WTC11 (cell line): ENCODE results near the gene CORO7. TPM values are rescaled to one million over a fixed set of nuclear protein-coding genes. Genes with fewer than 3 reads are reported as not detected.

Experiments used
- ATAC-seq: fragments of 200-7000 bp; cut with Tn5 transposase; 2 replicates; pipeline ENCODE4 v1.10.0; 2021; ENCODE audit warnings: mild to moderate bottlenecking, moderate library complexity
- CTCF ChIA-PET: fragments of 300-600 bp; sonication (Branson Sonifier 250); formaldehyde crosslinking; loops from one replicate; lab custom pipeline; 2021; ENCODE audit warnings: antibody characterized with exemption; lab: Charles Lee
- POLR2A ChIA-PET: fragments of 350-600 bp; sonication (Branson Sonifier 250); formaldehyde crosslinking; loops from one replicate; lab custom pipeline; 2021; ENCODE audit warnings: antibody characterized with exemption; lab: Charles Lee
- DNase-seq: peaks from one replicate; pipeline ENCODE4 v3.0.0; 2021; ENCODE audit warnings: low spot score
- H3K27ac Mint-ChIP-seq: 2 replicates; pipeline ENCODE4 v1.8.0; 2021; ENCODE audit warnings: mixed read lengths
- H3K27me3 Mint-ChIP-seq: 2 replicates; pipeline ENCODE4 v1.8.0; 2021; ENCODE audit warnings: low read depth, mild to moderate bottlenecking, moderate library complexity, mixed read lengths
- H3K36me3 Mint-ChIP-seq: 2 replicates; pipeline ENCODE4 v1.8.0; 2021; ENCODE audit warnings: mixed read lengths
- H3K4me1 Mint-ChIP-seq: 2 replicates; pipeline ENCODE4 v1.8.0; 2022; ENCODE audit warnings: mixed read lengths
- H3K4me3 Mint-ChIP-seq: 2 replicates; pipeline ENCODE4 v1.8.0; 2021; ENCODE audit warnings: mild to moderate bottlenecking, moderate library complexity, mixed read lengths
- H3K9me3 Mint-ChIP-seq: 2 replicates; pipeline ENCODE4 v1.8.0; 2021; ENCODE audit warnings: mixed read lengths
- ATF1 ChIP-seq: sonication (generic); formaldehyde crosslinking; IDR thresholded peaks from 2 replicates; pipeline ENCODE4 v1.8.1; 2023; ENCODE audit warnings: mild to moderate bottlenecking, moderate library complexity, missing genetic modification reagents
- CBFB ChIP-seq: sonication (generic); formaldehyde crosslinking; IDR thresholded peaks from 2 replicates; pipeline ENCODE4 v1.8.1; 2022; ENCODE audit warnings: mild to moderate bottlenecking, low read depth, missing genetic modification reagents
- CREB1 ChIP-seq: sonication (generic); formaldehyde crosslinking; IDR thresholded peaks from 2 replicates; pipeline ENCODE4 v1.8.0; 2023; ENCODE audit warnings: mild to moderate bottlenecking, missing genetic modification reagents
- CREM ChIP-seq: sonication (generic); formaldehyde crosslinking; IDR thresholded peaks from 2 replicates; pipeline ENCODE4 v1.8.1; 2022; ENCODE audit warnings: mild to moderate bottlenecking, missing genetic modification reagents, moderate library complexity
- ELF4 ChIP-seq: sonication (generic); formaldehyde crosslinking; IDR thresholded peaks from 2 replicates; pipeline ENCODE4 v1.8.1; 2022; ENCODE audit warnings: low read depth, mild to moderate bottlenecking, moderate library complexity, missing genetic modification reagents
- FOXJ3 ChIP-seq: sonication (generic); formaldehyde crosslinking; IDR thresholded peaks from 2 replicates; pipeline ENCODE4 v1.9.0; 2021; ENCODE audit warnings: missing genetic modification reagents, mild to moderate bottlenecking, borderline replicate concordance
- JUN ChIP-seq: sonication (generic); formaldehyde crosslinking; IDR thresholded peaks from 2 replicates; pipeline ENCODE4 v1.8.0; 2023; ENCODE audit warnings: mild to moderate bottlenecking, missing genetic modification reagents
- NFATC4 ChIP-seq: fragments of 250-450 bp; sonication (Bioruptor Pico); IDR thresholded peaks from 2 replicates; pipeline ENCODE4 v1.9.0; 2021; ENCODE audit warnings: mild to moderate bottlenecking
- NFYB ChIP-seq: sonication (generic); formaldehyde crosslinking; conservative IDR thresholded peaks from 2 replicates; pipeline ENCODE4 v1.8.0; 2022; ENCODE audit warnings: low read depth, missing genetic modification reagents
- PRRX2 ChIP-seq: fragments of 250-450 bp; sonication (Bioruptor Pico); IDR thresholded peaks from 2 replicates; pipeline ENCODE4 v1.8.0; 2021; ENCODE audit warnings: mild to moderate bottlenecking
- SMAD4 ChIP-seq: sonication (generic); formaldehyde crosslinking; IDR thresholded peaks from 2 replicates; pipeline ENCODE4 v1.8.0; 2022; ENCODE audit warnings: mild to moderate bottlenecking, missing genetic modification reagents
- TCF7 ChIP-seq: sonication (generic); formaldehyde crosslinking; IDR thresholded peaks from 2 replicates; pipeline ENCODE4 v1.8.0; 2022; ENCODE audit warnings: mild to moderate bottlenecking, low read depth, missing genetic modification reagents, moderate library complexity
- ZNF219 ChIP-seq: sonication (generic); formaldehyde crosslinking; IDR thresholded peaks from 2 replicates; pipeline ENCODE4 v1.8.0; 2023; ENCODE audit warnings: missing genetic modification reagents, mild to moderate bottlenecking, borderline replicate concordance
- total RNA-seq: library from RNA; stranded (reverse); gene quantifications from 3 replicates; pipeline ENCODE4 v1.2.3, GENCODE V29; 2021
- TF ChIP-seq, protein P1 (sequence below): sonication (generic); formaldehyde crosslinking; conservative IDR thresholded peaks from 2 replicates; pipeline ENCODE4 v1.8.1; 2023; ENCODE audit warnings: mild to moderate bottlenecking, low read depth, missing genetic modification reagents, moderate library complexity
- TF ChIP-seq, protein P2 (sequence below): sonication (generic); formaldehyde crosslinking; IDR thresholded peaks from 2 replicates; pipeline ENCODE4 v1.8.0; 2023; ENCODE audit warnings: missing genetic modification reagents, mild to moderate bottlenecking, borderline replicate concordance
- TF ChIP-seq, protein P3 (sequence below): sonication (generic); formaldehyde crosslinking; IDR thresholded peaks from 2 replicates; pipeline ENCODE4 v1.8.1; 2023; ENCODE audit warnings: mild to moderate bottlenecking, missing genetic modification reagents, moderate library complexity
- TF ChIP-seq, protein P4 (sequence below): fragments of 250-450 bp; sonication (Bioruptor Pico); conservative IDR thresholded peaks from 2 replicates; pipeline ENCODE4 v1.9.0; 2021; ENCODE audit warnings: mild to moderate bottlenecking
- TF ChIP-seq, protein P5 (sequence below): fragments of 250-450 bp; sonication (Bioruptor Pico); IDR thresholded peaks from 2 replicates; pipeline ENCODE4 v1.9.0; 2021; ENCODE audit warnings: mild to moderate bottlenecking, borderline replicate concordance

CORO7 gene
- total RNA-seq, 1 experiment from 2014 or later = 45.5 TPM

DNA sequence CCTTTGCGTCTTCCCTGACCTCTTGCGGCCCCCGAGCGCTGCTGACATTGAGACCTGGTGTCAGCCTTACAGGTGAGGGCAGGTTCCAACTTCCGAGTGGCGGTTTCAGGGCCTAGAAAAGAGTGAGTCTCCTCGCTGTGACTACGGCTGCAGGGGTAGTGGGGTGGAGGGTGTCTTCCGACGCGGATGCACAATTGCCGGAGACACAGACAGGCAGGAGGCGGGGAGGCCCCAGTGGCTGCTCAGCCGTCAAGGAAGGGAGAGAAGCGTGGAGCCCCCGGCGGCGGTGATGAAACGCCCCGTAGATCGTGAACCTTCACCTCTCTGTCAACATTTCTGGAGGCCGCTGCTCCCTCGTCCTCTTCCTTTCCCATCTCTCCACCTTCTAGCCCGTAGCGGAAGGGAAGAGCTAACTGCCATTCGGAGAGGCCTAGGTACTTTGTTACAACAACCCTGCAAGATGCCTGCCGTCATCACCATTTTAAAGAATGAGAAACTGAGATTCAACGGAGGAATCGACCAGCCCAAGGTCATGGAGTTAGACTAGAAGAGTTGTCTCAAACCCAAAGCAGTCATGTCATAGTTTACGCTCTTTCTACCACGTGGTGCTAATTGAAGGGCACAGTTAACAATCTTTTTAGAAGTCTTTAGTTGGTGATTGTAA is 9.8 kb upstream of the CORO7 start (continued):
- TF ChIP-seq SMAD4 (no peak), ZNF219 (CRISPR knock-in tag) (no peak)

DNA sequence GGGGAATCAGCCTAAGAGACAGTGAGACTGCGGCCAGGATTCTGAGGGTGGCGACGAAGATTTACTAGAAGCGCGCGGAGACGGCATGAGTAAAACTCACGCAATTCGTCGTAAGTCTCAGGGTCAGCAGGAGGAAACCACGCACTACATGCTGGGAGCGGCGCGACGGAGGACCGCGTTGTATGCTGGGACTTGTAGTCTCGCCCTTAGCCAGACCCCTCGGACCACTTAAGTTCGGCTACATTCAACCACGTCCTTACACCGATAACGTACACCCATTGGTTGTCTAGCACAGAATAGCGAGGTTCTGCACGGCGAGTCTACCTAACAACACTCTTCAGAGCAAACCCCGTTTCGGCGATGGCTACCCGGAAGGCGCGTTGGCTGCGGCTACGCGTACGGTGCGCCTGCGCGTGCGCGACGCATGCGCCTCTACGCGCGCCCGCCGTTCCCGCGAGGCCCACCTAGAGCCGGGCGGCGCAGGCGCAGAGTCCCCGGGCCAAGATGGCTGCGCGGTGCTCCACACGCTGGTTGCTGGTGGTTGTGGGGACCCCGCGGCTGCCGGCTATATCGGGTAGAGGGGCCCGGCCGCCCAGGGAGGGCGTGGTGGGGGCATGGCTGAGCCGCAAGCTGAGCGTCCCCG is 9.1 kb upstream of the CORO7 start, which contains the start of gene DNAJA3:
Gene DNAJA3 (plus strand): TSS at position 491 of the 643 bp plus-strand sequence. CDS start 14 bp downstream, at position 505.
- H3K4me3 Mint-ChIP-seq = peak within 1 kb of the TSS; percentile 95
- no peaks in the 10 kb centered on the region for H3K9me3 Mint-ChIP-seq
- ATAC-seq (peak; percentile 92), DNase-seq (peak; percentile 91)
- H3K36me3 Mint-ChIP-seq = peaks cover 15% of the 10 kb centered on the region
- CTCF ChIA-PET = no interaction called here
- no peaks in the 10 kb centered on the region for H3K27me3 Mint-ChIP-seq
- peak within 1 kb of the TSS; percentile 100 for H3K27ac Mint-ChIP-seq
- H3K4me1 Mint-ChIP-seq = peaks cover 18% of the 10 kb centered on the region
- POLR2A ChIA-PET = no interaction called here
- TF ChIP-seq, protein P1, sequence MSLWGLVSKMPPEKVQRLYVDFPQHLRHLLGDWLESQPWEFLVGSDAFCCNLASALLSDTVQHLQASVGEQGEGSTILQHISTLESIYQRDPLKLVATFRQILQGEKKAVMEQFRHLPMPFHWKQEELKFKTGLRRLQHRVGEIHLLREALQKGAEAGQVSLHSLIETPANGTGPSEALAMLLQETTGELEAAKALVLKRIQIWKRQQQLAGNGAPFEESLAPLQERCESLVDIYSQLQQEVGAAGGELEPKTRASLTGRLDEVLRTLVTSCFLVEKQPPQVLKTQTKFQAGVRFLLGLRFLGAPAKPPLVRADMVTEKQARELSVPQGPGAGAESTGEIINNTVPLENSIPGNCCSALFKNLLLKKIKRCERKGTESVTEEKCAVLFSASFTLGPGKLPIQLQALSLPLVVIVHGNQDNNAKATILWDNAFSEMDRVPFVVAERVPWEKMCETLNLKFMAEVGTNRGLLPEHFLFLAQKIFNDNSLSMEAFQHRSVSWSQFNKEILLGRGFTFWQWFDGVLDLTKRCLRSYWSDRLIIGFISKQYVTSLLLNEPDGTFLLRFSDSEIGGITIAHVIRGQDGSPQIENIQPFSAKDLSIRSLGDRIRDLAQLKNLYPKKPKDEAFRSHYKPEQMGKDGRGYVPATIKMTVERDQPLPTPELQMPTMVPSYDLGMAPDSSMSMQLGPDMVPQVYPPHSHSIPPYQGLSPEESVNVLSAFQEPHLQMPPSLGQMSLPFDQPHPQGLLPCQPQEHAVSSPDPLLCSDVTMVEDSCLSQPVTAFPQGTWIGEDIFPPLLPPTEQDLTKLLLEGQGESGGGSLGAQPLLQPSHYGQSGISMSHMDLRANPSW = no peak
- TF ChIP-seq FOXJ3 (CRISPR knock-in tag) = no peak
- TF ChIP-seq, protein P2, sequence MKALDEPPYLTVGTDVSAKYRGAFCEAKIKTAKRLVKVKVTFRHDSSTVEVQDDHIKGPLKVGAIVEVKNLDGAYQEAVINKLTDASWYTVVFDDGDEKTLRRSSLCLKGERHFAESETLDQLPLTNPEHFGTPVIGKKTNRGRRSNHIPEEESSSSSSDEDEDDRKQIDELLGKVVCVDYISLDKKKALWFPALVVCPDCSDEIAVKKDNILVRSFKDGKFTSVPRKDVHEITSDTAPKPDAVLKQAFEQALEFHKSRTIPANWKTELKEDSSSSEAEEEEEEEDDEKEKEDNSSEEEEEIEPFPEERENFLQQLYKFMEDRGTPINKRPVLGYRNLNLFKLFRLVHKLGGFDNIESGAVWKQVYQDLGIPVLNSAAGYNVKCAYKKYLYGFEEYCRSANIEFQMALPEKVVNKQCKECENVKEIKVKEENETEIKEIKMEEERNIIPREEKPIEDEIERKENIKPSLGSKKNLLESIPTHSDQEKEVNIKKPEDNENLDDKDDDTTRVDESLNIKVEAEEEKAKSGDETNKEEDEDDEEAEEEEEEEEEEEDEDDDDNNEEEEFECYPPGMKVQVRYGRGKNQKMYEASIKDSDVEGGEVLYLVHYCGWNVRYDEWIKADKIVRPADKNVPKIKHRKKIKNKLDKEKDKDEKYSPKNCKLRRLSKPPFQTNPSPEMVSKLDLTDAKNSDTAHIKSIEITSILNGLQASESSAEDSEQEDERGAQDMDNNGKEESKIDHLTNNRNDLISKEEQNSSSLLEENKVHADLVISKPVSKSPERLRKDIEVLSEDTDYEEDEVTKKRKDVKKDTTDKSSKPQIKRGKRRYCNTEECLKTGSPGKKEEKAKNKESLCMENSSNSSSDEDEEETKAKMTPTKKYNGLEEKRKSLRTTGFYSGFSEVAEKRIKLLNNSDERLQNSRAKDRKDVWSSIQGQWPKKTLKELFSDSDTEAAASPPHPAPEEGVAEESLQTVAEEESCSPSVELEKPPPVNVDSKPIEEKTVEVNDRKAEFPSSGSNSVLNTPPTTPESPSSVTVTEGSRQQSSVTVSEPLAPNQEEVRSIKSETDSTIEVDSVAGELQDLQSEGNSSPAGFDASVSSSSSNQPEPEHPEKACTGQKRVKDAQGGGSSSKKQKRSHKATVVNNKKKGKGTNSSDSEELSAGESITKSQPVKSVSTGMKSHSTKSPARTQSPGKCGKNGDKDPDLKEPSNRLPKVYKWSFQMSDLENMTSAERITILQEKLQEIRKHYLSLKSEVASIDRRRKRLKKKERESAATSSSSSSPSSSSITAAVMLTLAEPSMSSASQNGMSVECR (CRISPR knock-in tag) = no peak; the same call in none of the 2 replicates
- peak; percentile 26; the same call in 1 of the 2 replicates for TF ChIP-seq ATF1 (CRISPR knock-in tag)
- TF ChIP-seq TCF7 (CRISPR knock-in tag) = no peak
- no peak for TF ChIP-seq ZNF219 (CRISPR knock-in tag)
- TF ChIP-seq NFATC4 (CRISPR knock-in tag) = no peak
- TF ChIP-seq, protein P3, sequence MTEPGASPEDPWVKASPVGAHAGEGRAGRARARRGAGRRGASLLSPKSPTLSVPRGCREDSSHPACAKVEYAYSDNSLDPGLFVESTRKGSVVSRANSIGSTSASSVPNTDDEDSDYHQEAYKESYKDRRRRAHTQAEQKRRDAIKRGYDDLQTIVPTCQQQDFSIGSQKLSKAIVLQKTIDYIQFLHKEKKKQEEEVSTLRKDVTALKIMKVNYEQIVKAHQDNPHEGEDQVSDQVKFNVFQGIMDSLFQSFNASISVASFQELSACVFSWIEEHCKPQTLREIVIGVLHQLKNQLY (CRISPR knock-in tag) = no peak
- TF ChIP-seq CREM (CRISPR knock-in tag) = peak; percentile 64
- TF ChIP-seq PRRX2 (CRISPR knock-in tag) = no peak
- TF ChIP-seq, protein P4, sequence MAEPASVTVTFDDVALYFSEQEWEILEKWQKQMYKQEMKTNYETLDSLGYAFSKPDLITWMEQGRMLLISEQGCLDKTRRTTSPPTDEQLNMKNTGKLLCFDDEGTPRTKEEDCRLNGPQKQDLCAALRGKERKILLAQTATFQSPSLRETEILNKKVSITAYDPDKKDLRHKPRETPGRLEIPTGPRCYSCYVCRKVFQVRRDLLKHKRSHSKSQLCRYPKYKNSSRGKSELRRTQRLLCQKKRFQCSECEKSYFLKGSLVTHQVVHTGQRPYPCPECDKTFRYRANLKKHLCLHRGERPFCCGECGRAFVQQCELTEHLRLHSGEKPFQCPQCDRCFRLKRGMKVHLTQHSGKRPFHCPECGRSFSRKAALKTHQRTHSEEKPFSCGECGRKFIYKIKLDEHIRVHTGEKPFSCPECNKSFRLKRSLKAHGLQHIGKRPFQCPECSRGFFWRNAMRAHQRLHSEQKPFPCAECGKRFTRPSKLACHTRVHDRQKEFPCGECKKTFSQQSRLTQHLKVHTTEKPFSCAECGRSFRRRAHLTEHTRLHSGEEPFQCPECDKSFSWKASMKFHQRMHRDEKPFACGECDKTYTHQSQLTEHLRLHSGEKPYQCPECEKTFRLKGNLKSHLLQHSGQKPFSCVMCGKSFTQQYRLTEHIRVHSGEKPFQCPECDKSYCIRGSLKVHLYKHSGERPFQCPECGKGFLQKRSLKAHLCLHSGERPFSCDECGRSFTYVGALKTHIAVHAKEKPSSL (CRISPR knock-in tag) = no peak
- no peak for TF ChIP-seq JUN (CRISPR knock-in tag)
- no peak for TF ChIP-seq NFYB (CRISPR knock-in tag)
- no peak for TF ChIP-seq ELF4 (CRISPR knock-in tag)
- TF ChIP-seq, protein P5, sequence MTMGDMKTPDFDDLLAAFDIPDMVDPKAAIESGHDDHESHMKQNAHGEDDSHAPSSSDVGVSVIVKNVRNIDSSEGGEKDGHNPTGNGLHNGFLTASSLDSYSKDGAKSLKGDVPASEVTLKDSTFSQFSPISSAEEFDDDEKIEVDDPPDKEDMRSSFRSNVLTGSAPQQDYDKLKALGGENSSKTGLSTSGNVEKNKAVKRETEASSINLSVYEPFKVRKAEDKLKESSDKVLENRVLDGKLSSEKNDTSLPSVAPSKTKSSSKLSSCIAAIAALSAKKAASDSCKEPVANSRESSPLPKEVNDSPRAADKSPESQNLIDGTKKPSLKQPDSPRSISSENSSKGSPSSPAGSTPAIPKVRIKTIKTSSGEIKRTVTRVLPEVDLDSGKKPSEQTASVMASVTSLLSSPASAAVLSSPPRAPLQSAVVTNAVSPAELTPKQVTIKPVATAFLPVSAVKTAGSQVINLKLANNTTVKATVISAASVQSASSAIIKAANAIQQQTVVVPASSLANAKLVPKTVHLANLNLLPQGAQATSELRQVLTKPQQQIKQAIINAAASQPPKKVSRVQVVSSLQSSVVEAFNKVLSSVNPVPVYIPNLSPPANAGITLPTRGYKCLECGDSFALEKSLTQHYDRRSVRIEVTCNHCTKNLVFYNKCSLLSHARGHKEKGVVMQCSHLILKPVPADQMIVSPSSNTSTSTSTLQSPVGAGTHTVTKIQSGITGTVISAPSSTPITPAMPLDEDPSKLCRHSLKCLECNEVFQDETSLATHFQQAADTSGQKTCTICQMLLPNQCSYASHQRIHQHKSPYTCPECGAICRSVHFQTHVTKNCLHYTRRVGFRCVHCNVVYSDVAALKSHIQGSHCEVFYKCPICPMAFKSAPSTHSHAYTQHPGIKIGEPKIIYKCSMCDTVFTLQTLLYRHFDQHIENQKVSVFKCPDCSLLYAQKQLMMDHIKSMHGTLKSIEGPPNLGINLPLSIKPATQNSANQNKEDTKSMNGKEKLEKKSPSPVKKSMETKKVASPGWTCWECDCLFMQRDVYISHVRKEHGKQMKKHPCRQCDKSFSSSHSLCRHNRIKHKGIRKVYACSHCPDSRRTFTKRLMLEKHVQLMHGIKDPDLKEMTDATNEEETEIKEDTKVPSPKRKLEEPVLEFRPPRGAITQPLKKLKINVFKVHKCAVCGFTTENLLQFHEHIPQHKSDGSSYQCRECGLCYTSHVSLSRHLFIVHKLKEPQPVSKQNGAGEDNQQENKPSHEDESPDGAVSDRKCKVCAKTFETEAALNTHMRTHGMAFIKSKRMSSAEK (CRISPR knock-in tag) = no peak
- TF ChIP-seq CBFB (CRISPR knock-in tag) = no peak
- TF ChIP-seq CREB1 (CRISPR knock-in tag) = no peak
